ENCODE measurements around the gene NCKIPSD. TPM values are rescaled to one million over a fixed set of nuclear protein-coding genes. Genes with fewer than 3 reads are reported as not detected.
A peak's percentile ranks its signal among the peaks of the same experiment; 100 is the strongest.

The NCKIPSD gene
- total RNA-seq, 1 donor from 2014 or later: 25.3 TPM

- Mint-ChIP-seq H3K36me3 (ENCODE audit: low read depth) (peaks cover under 1% of the 10 kb centered on the region), H3K27me3 (ENCODE audit: low read depth) (no peaks in the 10 kb centered on the region), H3K27ac (ENCODE audit: unreplicated experiment) (no peak overlapping the region), H3K9me3 (no peaks in the 10 kb centered on the region), H3K4me1 (no peaks in the 10 kb centered on the region), H3K4me3 (no peak overlapping the region)
- no peak for TF ChIP-seq CTCF (conservative IDR thresholded peaks at IDR 0.05)
- no peak for DNase-seq (ENCODE audit: low read depth, low spot score)
Measured at GRCh38 chr3:48647714-48648113, 38.0 kb downstream of the NCKIPSD start.

GRCh38 chr3:48644898-48645760 is 40.6 kb downstream of the NCKIPSD start:
- H3K9me3 Mint-ChIP-seq: no peaks in the 10 kb centered on the region
- TF ChIP-seq CTCF (conservative IDR thresholded peaks at IDR 0.05): no peak
- no peak for DNase-seq (ENCODE audit: low read depth, low spot score)
- no peak overlapping the region for H3K27ac Mint-ChIP-seq (ENCODE audit: unreplicated experiment)
- H3K4me3 Mint-ChIP-seq: no peak overlapping the region
- no peaks in the 10 kb centered on the region for H3K4me1 Mint-ChIP-seq
- no peaks in the 10 kb centered on the region for H3K36me3 Mint-ChIP-seq (ENCODE audit: low read depth)
- H3K27me3 Mint-ChIP-seq (ENCODE audit: low read depth): no peaks in the 10 kb centered on the region

- no peak overlapping the region for H3K27ac Mint-ChIP-seq (ENCODE audit: unreplicated experiment)
- no peak for DNase-seq (ENCODE audit: low read depth, low spot score)
- H3K4me3 Mint-ChIP-seq: no peak overlapping the region
- no peaks in the 10 kb centered on the region for H3K36me3 Mint-ChIP-seq (ENCODE audit: low read depth)
- no peaks in the 10 kb centered on the region for H3K9me3 Mint-ChIP-seq
- H3K4me1 Mint-ChIP-seq: no peaks in the 10 kb centered on the region
- no peaks in the 10 kb centered on the region for H3K27me3 Mint-ChIP-seq (ENCODE audit: low read depth)
- no peak for TF ChIP-seq CTCF (conservative IDR thresholded peaks at IDR 0.05)
Measured at GRCh38 chr3:48642605-48643004, 43.1 kb downstream of the NCKIPSD start.

GRCh38 chr3:48641396-48641795 is 44.3 kb downstream of the NCKIPSD start:
- Mint-ChIP-seq H3K27ac (ENCODE audit: unreplicated experiment) (peak overlapping the region; percentile 58), H3K36me3 (ENCODE audit: low read depth) (no peaks in the 10 kb centered on the region), H3K4me3 (no peak overlapping the region), H3K27me3 (ENCODE audit: low read depth) (no peaks in the 10 kb centered on the region), H3K9me3 (no peaks in the 10 kb centered on the region), H3K4me1 (peaks cover 12% of the 10 kb centered on the region)
- TF ChIP-seq CTCF (conservative IDR thresholded peaks at IDR 0.05): no peak
- DNase-seq (ENCODE audit: low read depth, low spot score): no peak

GRCh38 chr3:48639944-48640606 is 45.6 kb downstream of the NCKIPSD start:
- Mint-ChIP-seq H3K9me3 (no peaks in the 10 kb centered on the region), H3K27ac (ENCODE audit: unreplicated experiment) (no peak overlapping the region), H3K27me3 (ENCODE audit: low read depth) (no peaks in the 10 kb centered on the region), H3K4me3 (no peak overlapping the region), H3K36me3 (ENCODE audit: low read depth) (no peaks in the 10 kb centered on the region), H3K4me1 (peaks cover 22% of the 10 kb centered on the region)
- no peak for TF ChIP-seq CTCF (conservative IDR thresholded peaks at IDR 0.05)
- no peak for DNase-seq (ENCODE audit: low read depth, low spot score)
